H1 (cell line): ENCODE data around the gene SPATA16. TPM values are rescaled to one million over a fixed set of nuclear protein-coding genes. Genes with fewer than 3 reads are reported as not detected.

ENCODE experiments used
- CTCF ChIA-PET: fragments of 300-600 bp; sonication (Branson Sonifier 250); formaldehyde crosslinking; loops from one replicate; lab custom pipeline; 2021; ENCODE audit not compliant: partially characterized antibody; lab: Charles Lee
- POLR2A ChIA-PET: fragments of 300-600 bp; sonication (Branson Sonifier 250); formaldehyde crosslinking; loops from one replicate; lab custom pipeline; 2021; ENCODE audit warnings: inconsistent platforms; ENCODE audit not compliant: partially characterized antibody; lab: Charles Lee
- DNase-seq, 2 experiments: peaks; one replicate each; pipeline versions ENCODE4 v3.0.0 to v3.0.0-alpha.2; 2010 to 2022; ENCODE audit warnings: low spot score in 2 of 2, low read depth in 1 of 2, mixed read lengths in 1 of 2
- FAIRE-seq: peaks from 2 replicates; lab custom pipeline; 2011; peaks lifted over from hg19 to GRCh38; lab: Jason Lieb, UNC
- H2AFZ ChIP-seq: 2 replicates; pipeline ENCODE4 v1.8.1; 2012; ENCODE audit warnings: low read length, inconsistent platforms
- H2AK5ac ChIP-seq: 2 replicates; pipeline ENCODE4 v1.6.1; 2013; ENCODE audit warnings: low read depth, low read length
- H2BK120ac ChIP-seq: replicated peaks from 2 replicates; pipeline ENCODE3; 2013; ENCODE audit warnings: low read depth, low read length, inconsistent platforms
- H2BK12ac ChIP-seq: 2 replicates; pipeline ENCODE4 v1.6.1; 2013; ENCODE audit warnings: low read depth, low read length
- H2BK15ac ChIP-seq: 2 replicates; pipeline ENCODE4 v1.6.1; 2013; ENCODE audit warnings: low read length
- H2BK20ac ChIP-seq: 2 replicates; pipeline ENCODE4 v1.6.1; 2013; ENCODE audit warnings: low read length
- H2BK5ac ChIP-seq: 2 replicates; pipeline ENCODE4 v1.6.1; 2013; ENCODE audit warnings: low read depth, low read length
- H3K14ac ChIP-seq: 2 replicates; pipeline ENCODE4 v1.6.1; 2013; ENCODE audit warnings: inconsistent platforms; ENCODE audit not compliant: insufficient read length
- H3K18ac ChIP-seq: 2 replicates; pipeline ENCODE4 v1.6.1; 2013; ENCODE audit warnings: low read length; ENCODE audit errors: extremely low read depth
- H3K23ac ChIP-seq: 2 replicates; pipeline ENCODE4 v1.6.1; 2013; ENCODE audit warnings: inconsistent platforms; ENCODE audit not compliant: insufficient read length
- H3K23me2 ChIP-seq: 2 replicates; pipeline ENCODE4 v1.6.1; 2013; ENCODE audit warnings: low read depth, low read length
- H3K27ac ChIP-seq: 2 replicates; pipeline ENCODE4 v1.6.1; 2011; ENCODE audit warnings: low read depth, low read length, inconsistent platforms
- H3K27me3 ChIP-seq, 4 experiments: replicated peaks in 1 of 4; 1 replicate in 1 of 4; 2 replicates in 3 of 4; pipeline versions ENCODE4 v1.6.1 to v1.8.1; 2011 to 2013; ENCODE audit warnings: low read length in 3 of 4, mild to moderate bottlenecking in 3 of 4, inconsistent platforms in 2 of 4, mixed read lengths in 2 of 4, moderate library complexity in 1 of 4; ENCODE audit not compliant: control insufficient read depth in 3 of 4, insufficient read depth in 3 of 4; ENCODE audit errors: extremely low read depth in 1 of 4
- H3K36me3 ChIP-seq, 4 experiments: 2 replicates each; pipeline versions ENCODE4 v1.6.1 to v1.8.1; 2011 to 2013; ENCODE audit warnings: mild to moderate bottlenecking in 4 of 4, low read length in 3 of 4, moderate library complexity in 2 of 4, control low read depth in 1 of 4, inconsistent platforms in 1 of 4; ENCODE audit not compliant: insufficient read depth in 4 of 4, control insufficient read depth in 2 of 4
- H3K4ac ChIP-seq: replicated peaks from 2 replicates; pipeline ENCODE3; 2013; ENCODE audit warnings: low read length, low read depth, mixed read lengths, inconsistent platforms; ENCODE audit not compliant: insufficient read length
- H3K4me1 ChIP-seq, 4 experiments: replicated peaks in 1 of 4; 1 replicate in 1 of 4; 2 replicates in 3 of 4; pipeline versions ENCODE4 v1.6.1 to v1.8.1; 2011 to 2013; ENCODE audit warnings: low read length in 3 of 4, inconsistent platforms in 2 of 4, mixed read lengths in 1 of 4; ENCODE audit not compliant: insufficient read depth in 4 of 4, control insufficient read depth in 3 of 4
- H3K4me2 ChIP-seq, 2 experiments: 2 replicates each; pipeline versions ENCODE4 v1.6.1 to v1.8.1; 2011 to 2013; ENCODE audit warnings: low read depth in 2 of 2, low read length in 2 of 2, control low read depth in 1 of 2, inconsistent platforms in 1 of 2, mild to moderate bottlenecking in 1 of 2; ENCODE audit not compliant: insufficient read depth in 1 of 2
- H3K4me3 ChIP-seq, 4 experiments: fragments of 200-600, 300-600 bp in 1 of 4; sonication (generic), shearing (Covaris generic), sonication (Bioruptor Twin) in 1 of 4; 2 replicates each; pipeline versions ENCODE4 v1.5.1 to v1.8.1; 2011 to 2016; ENCODE audit warnings: low read length in 4 of 4, low read depth in 3 of 4, control low read depth in 2 of 4, inconsistent platforms in 2 of 4, mild to moderate bottlenecking in 2 of 4, mixed read lengths in 1 of 4, moderate library complexity in 1 of 4; ENCODE audit not compliant: insufficient read depth in 2 of 4; ENCODE audit errors: extremely low read depth in 1 of 4
- H3K56ac ChIP-seq: replicated peaks from 2 replicates; pipeline ENCODE3; 2013; ENCODE audit warnings: low read depth, mild to moderate bottlenecking, mixed read lengths, low read length, inconsistent platforms; ENCODE audit not compliant: insufficient read length
- H3K79me1 ChIP-seq: 2 replicates; pipeline ENCODE4 v1.6.1; 2013; ENCODE audit warnings: low read depth, low read length, control low read depth
- H3K79me2 ChIP-seq, 2 experiments: 2 replicates each; pipeline versions ENCODE4 v1.6.1 to v1.8.1; 2012 to 2013; ENCODE audit warnings: low read length in 2 of 2, mild to moderate bottlenecking in 2 of 2, inconsistent platforms in 1 of 2; ENCODE audit not compliant: insufficient read depth in 2 of 2, control insufficient read depth in 1 of 2
- H3K9ac ChIP-seq, 4 experiments: replicated peaks in 1 of 4; 1 replicate in 1 of 4; 2 replicates in 3 of 4; pipeline versions ENCODE4 v1.6.1 to v1.8.1; 2011 to 2013; ENCODE audit warnings: low read depth in 3 of 4, low read length in 3 of 4, control low read depth in 2 of 4, mild to moderate bottlenecking in 2 of 4, moderate library complexity in 2 of 4, inconsistent platforms in 1 of 4; ENCODE audit errors: extremely low read depth in 1 of 4
- H3K9me3 ChIP-seq, 2 experiments: 2 replicates each; pipeline versions ENCODE4 v1.6.1 to v1.8.1; 2012 to 2013; ENCODE audit warnings: mild to moderate bottlenecking in 2 of 2, moderate library complexity in 2 of 2, control low read depth in 1 of 2, inconsistent platforms in 1 of 2, low read depth in 1 of 2, low read length in 1 of 2, mixed read lengths in 1 of 2; ENCODE audit not compliant: insufficient read depth in 2 of 2
- H4K20me1 ChIP-seq, 2 experiments: replicated peaks in 1 of 2; 2 replicates each; pipeline versions ENCODE3 to v1.8.1; 2011 to 2013; ENCODE audit warnings: inconsistent platforms in 2 of 2, low read length in 2 of 2, mild to moderate bottlenecking in 1 of 2; ENCODE audit not compliant: insufficient read depth in 2 of 2, control insufficient read depth in 1 of 2
- H4K5ac ChIP-seq: 2 replicates; pipeline ENCODE4 v1.6.1; 2013; ENCODE audit warnings: low read length, low read depth, mixed read lengths, inconsistent platforms; ENCODE audit not compliant: insufficient read length
- H4K8ac ChIP-seq: 2 replicates; pipeline ENCODE4 v1.8.0; 2013; ENCODE audit warnings: mild to moderate bottlenecking, moderate library complexity, low read length, inconsistent platforms; ENCODE audit not compliant: insufficient read depth; ENCODE audit errors: extremely low read depth
- H4K91ac ChIP-seq: replicated peaks from 2 replicates; pipeline ENCODE3; 2013; ENCODE audit warnings: low read length, mixed read lengths, inconsistent platforms; ENCODE audit not compliant: insufficient read length
- CBX8 ChIP-seq: fragments of 300-800, 300-1000 bp; sonication (generic); IDR thresholded peaks from 2 replicates; pipeline ENCODE4 v1.7.1; 2016; ENCODE audit warnings: low read depth, low read length, borderline replicate concordance
- NANOG ChIP-seq: IDR thresholded peaks from 2 replicates; pipeline ENCODE4 v1.6.1; 2011; ENCODE audit warnings: low read length, low read depth, mild to moderate bottlenecking, inconsistent platforms; ENCODE audit not compliant: insufficient read depth, poor library complexity, severe bottlenecking
- RBBP5 ChIP-seq: IDR thresholded peaks from 2 replicates; pipeline ENCODE4 v1.7.1; 2012; ENCODE audit warnings: low read depth, mild to moderate bottlenecking, inconsistent platforms, low read length, moderate library complexity, borderline replicate concordance
- YY1 ChIP-seq: IDR thresholded peaks from 2 replicates; pipeline ENCODE4 v1.6.1; 2011; ENCODE audit warnings: low read depth, mild to moderate bottlenecking, low read length
- WGBS, 2 experiments: shearing (Covaris generic) in 1 of 2; methylation state at CpG; one replicate each; pipeline versions ENCODE4 v1.1.6 to v1.1.7; 2013 to 2015; ENCODE audit warnings: low lambda C conversion rate in 2 of 2, mixed read lengths in 2 of 2, inconsistent platforms in 1 of 2, low coverage in 1 of 2, missing lambda C conversion rate in 1 of 2; ENCODE audit not compliant: insufficient replicate concordance in 2 of 2, insufficient coverage in 1 of 2, insufficient read length in 1 of 2; ENCODE audit errors: extremely low coverage in 1 of 2, missing lambda C conversion rate in 1 of 2; 5-methylcytosine and 5-hydroxymethylcytosine counted together
- polyA plus RNA-seq, 7 experiments: library from polyadenylated mRNA; depleted of rRNA in 3 of 7; stranded (reverse) in 5 of 7; unstranded in 2 of 7; fragments of >200 nt in 5 of 7; fragments of 200-250 nt in 2 of 7; gene quantifications; 1 replicate in 5 of 7; 2 replicates in 1 of 7; 4 replicates in 1 of 7; pipeline versions ENCODE4 v1.2.1 to v1.2.3, GENCODE V29; 2011 to 2013; ENCODE audit warnings: missing spikeins in 2 of 7, mixed read lengths in 2 of 7
- total RNA-seq: library from RNA; stranded (reverse); fragmentation: NEBNext Ultra II Directional; extraction: Animal tissue kit (Norgen Biotek cat#: 25700); gene quantifications from 2 replicates; pipeline ENCODE4 v1.2.1, GENCODE V29; 2021

SPATA16 gene
- total and polyA plus RNA-seq, 2 of the 8 experiments (the other 6 are each of a cell fraction or from before 2014, with no cell fraction given): 0.05 to 2.7 TPM

- Histone ChIP-seq H3K18ac (peak overlapping the region; percentile 25; the same call in 1 of the 2 replicates), H3K4ac (no peak overlapping the region), H3K79me1 (no peaks in the 10 kb centered on the region), H2AK5ac (no peak overlapping the region), H3K27me3 (peaks cover 0 to 3% (median 0%) of the 10 kb centered on the region in 4 experiments; a peak in 3 of 7 replicates), H3K23me2 (no peaks in the 10 kb centered on the region), H4K20me1 (no peaks in the 10 kb centered on the region), H2BK5ac (peak overlapping the region; percentile 45; the same call in 1 of the 2 replicates), H3K14ac (no peak overlapping the region), H4K8ac (no peak overlapping the region), H3K4me1 (peaks cover 0 to 20% (median 14%) of the 10 kb centered on the region in 4 experiments; a peak in 4 of 7 replicates), H3K4me3 (peak overlapping the region in 1 of 4 experiments; percentile 44; a peak in 2 of 8 replicates), H3K9me3 (no peaks in the 10 kb centered on the region), H3K36me3 (no peaks in the 10 kb centered on the region), H3K4me2 (peak overlapping the region; percentile 38 to 61), H2BK20ac (peak overlapping the region; percentile 49; the same call in 1 of the 2 replicates), H3K79me2 (no peaks in the 10 kb centered on the region), H3K56ac (no peak overlapping the region), H3K27ac (peak overlapping the region; percentile 70), H3K9ac (no peak overlapping the region; a peak in 1 of 7 replicates), H2BK120ac (peak overlapping the region; percentile 34), H2BK15ac (no peak overlapping the region), H2BK12ac (0 out of 2 replicates have a peak overlapping the region, but pooled peaks have one; percentile 13), H4K5ac (peak overlapping the region; percentile 60), H4K91ac (no peak overlapping the region), H2AFZ (peak overlapping the region; percentile 17; the same call in 1 of the 2 replicates), H3K23ac (no peak overlapping the region)
- 11% methylated on average over 3 of the region's 3 CpGs; no CpG with 5 or more reads in 1 of the 2 experiments for WGBS, 2 experiments
- ChIA-PET POLR2A (no interaction called here), CTCF (interaction anchor here (0.5 to 1.3 kb wide), 3 partner anchors 11 to 247 kb away, joined by 3 read pairs; no protein-coding TSS in a partner anchor)
- DNase-seq: peak in 1 of 2 experiments; percentile 33
- peak; percentile 75 for FAIRE-seq
- TF ChIP-seq YY1 (peak; percentile 92), CBX8 (no peak), RBBP5 (no peak), NANOG (peak; percentile 46)
Observed at GRCh38 chr3:172853921-172854666, 286.9 kb downstream of the SPATA16 start.
